Measurements from ENCODE around the gene SIGLEC15. TPM values are rescaled to one million over a fixed set of nuclear protein-coding genes. Genes with fewer than 3 reads are reported as not detected.

The SIGLEC15 gene
- total RNA-seq, 1 donor from 2014 or later, result 0.26 TPM

DNA sequence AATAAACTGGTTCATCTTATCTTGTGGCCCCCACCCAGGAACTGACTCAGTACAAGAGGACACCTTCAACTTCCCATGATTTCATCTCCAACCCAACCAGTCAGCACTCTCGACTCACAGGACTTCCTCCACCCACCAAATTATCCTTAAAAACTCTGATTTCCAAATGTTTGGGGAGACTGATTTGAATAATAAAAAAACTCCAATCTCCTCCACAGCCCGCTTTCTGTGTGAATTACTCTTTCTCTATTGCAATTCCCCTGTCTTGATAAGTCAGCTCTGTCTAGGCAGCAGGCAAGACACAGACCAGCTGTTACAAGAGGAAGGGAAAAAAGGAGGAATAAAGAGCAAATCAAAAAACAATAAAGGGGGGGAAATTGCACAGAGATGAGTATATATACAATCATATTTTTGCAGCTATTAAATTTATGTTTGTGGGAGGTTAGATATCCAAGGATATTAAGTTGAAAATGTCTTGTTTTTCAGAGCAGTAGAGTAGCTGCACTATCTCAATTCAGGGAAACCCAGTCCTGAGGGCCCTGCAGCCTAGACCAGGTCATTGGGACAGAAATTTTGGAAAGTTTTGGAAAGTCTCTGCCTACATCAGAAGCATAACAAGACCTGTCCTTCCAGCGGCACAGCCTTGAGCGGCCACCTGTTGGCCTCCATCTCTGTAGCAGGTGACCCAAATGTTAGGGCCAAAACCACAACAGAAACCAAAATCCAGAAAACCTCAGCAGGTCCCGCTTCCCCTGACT is 32.8 kb upstream of the SIGLEC15 start:
- Histone ChIP-seq H3K4me3 (ENCODE audit: low read depth, low read length) (no peak overlapping the region), H3K27me3 (ENCODE audit: control insufficient read depth, insufficient read depth, low read length) (no peaks in the 10 kb centered on the region), H3K36me3 (ENCODE audit: control insufficient read depth, insufficient read depth, low read length) (no peaks in the 10 kb centered on the region)
- DNase-seq (ENCODE audit: low read depth) (no peak), FAIRE-seq (no peak)
- TF ChIP-seq, protein P1, sequence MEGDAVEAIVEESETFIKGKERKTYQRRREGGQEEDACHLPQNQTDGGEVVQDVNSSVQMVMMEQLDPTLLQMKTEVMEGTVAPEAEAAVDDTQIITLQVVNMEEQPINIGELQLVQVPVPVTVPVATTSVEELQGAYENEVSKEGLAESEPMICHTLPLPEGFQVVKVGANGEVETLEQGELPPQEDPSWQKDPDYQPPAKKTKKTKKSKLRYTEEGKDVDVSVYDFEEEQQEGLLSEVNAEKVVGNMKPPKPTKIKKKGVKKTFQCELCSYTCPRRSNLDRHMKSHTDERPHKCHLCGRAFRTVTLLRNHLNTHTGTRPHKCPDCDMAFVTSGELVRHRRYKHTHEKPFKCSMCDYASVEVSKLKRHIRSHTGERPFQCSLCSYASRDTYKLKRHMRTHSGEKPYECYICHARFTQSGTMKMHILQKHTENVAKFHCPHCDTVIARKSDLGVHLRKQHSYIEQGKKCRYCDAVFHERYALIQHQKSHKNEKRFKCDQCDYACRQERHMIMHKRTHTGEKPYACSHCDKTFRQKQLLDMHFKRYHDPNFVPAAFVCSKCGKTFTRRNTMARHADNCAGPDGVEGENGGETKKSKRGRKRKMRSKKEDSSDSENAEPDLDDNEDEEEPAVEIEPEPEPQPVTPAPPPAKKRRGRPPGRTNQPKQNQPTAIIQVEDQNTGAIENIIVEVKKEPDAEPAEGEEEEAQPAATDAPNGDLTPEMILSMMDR (IDR thresholded peaks at IDR 0.05; ENCODE audit: insufficient read depth, low read length, severe bottlenecking), result no peak

DNA sequence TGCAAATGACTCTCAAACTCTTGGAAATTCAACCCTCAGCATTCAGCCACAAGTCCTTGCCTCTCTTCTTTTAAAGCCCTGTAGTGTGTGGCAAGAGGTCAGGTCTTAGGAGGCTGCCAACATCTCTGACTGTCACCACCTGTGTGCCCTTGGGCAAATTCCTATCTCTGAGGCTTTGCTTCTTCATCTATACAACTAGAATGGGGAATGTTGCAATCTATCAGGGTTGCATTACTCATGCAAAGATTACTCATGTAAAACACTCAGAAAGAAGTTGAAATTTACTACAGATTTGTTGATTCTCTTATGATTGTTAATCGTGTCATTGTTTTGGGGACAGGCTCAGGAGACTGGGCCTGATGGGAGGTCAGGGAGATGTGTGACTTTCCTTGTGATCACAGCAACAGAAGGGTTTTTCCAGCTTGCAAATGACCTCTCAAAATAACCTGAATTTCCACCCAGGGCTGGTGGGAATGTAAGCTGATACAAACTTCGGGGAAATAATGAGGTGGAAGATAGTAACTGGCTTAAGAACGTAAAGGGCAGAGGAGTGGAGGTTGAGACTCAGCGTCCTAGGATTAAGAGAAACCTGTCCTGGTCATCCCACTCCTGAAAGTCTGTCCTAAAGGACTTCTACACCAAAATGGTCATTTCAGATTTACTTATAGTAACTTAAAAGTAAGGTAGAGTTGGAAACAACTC is 32.1 kb upstream of the SIGLEC15 start:
- Histone ChIP-seq H3K4me3 (ENCODE audit: low read depth, low read length) (no peak overlapping the region), H3K27me3 (ENCODE audit: control insufficient read depth, insufficient read depth, low read length) (no peaks in the 10 kb centered on the region), H3K36me3 (ENCODE audit: control insufficient read depth, insufficient read depth, low read length) (no peaks in the 10 kb centered on the region)
- TF ChIP-seq, protein P1 (IDR thresholded peaks at IDR 0.05; ENCODE audit: insufficient read depth, low read length, severe bottlenecking), result no peak
- peak; percentile 100 for DNase-seq (ENCODE audit: low read depth)
- FAIRE-seq, result peak; percentile 97

DNA sequence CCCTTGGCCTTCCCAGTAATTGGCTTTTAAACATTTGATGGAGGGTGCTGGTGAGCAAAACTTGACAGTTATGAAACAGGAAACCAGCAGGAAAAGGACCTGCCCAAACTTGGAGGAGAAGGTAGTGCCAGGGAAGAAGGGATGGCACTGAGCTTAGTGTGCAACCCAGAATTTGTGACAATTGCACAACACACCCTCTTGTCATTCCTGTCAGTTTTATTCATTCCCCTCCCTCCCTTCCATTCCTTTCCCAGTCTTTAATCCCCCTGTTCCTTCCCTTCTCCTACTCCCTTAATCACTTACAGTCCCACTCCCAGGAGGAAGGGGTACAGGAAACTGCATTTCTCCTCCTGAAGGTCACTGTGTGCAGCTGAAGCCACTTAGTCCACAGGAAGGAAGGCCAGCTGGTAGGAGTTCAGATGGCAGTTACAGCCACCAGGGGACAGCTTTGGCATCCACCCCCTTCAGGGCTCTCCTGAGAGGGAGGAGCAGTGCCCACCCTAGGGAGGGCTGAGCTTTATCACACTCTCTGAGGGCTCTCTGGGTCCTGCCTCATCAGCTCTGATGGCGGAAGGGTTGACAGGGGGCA is 24.0 kb upstream of the SIGLEC15 start:
- FAIRE-seq, result peak; percentile 96

DNA sequence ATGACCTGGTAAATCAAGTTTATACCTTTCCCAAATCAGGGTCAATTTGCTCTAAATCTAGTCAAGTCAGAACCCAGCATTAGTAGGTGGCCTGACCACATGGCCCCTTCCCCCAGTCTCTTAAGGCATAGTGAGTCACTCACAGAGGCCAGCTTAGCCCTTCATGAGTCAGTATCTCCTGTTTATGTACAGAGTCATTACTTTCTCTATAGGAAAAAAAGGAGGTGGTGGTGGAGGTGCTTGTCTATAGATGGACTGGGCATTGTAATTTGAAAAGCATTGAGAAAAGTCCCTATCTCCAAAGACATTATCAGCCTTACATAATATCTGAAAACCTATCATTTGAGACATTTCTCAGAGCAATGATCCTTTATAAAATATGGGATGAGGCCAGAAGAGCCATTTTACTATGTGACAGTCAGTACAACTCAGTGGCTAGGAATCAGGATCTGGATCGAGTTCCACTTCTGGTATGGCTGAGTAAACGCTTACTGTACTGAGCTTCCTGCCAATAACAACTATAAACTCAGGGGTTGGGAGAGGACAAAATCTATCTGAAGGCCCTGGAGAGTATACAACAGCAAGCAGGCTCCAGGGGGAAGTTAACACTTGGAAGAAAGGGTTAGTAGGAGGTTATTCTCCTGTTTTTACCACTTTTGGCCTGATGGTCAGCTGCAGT is 22.5 kb upstream of the SIGLEC15 start:
- TF ChIP-seq, protein P1 (IDR thresholded peaks at IDR 0.05; ENCODE audit: insufficient read depth, low read length, severe bottlenecking), result no peak
- DNase-seq (ENCODE audit: low read depth) (peak; percentile 98), FAIRE-seq (no peak)
- no peaks in the 10 kb centered on the region for H3K36me3 ChIP-seq (ENCODE audit: control insufficient read depth, insufficient read depth, low read length)
- no peak overlapping the region for H3K4me3 ChIP-seq (ENCODE audit: low read depth, low read length)
- no peaks in the 10 kb centered on the region for H3K27me3 ChIP-seq (ENCODE audit: control insufficient read depth, insufficient read depth, low read length)

More for the DNA sequence above, 24.0 kb upstream of the SIGLEC15 start:
- no peaks in the 10 kb centered on the region for H3K36me3 ChIP-seq (ENCODE audit: control insufficient read depth, insufficient read depth, low read length)
- DNase-seq (ENCODE audit: low read depth), result peak; percentile 87
- H3K27me3 ChIP-seq (ENCODE audit: control insufficient read depth, insufficient read depth, low read length), result no peaks in the 10 kb centered on the region
- H3K4me3 ChIP-seq (ENCODE audit: low read depth, low read length), result no peak overlapping the region
- TF ChIP-seq, protein P1 (IDR thresholded peaks at IDR 0.05; ENCODE audit: insufficient read depth, low read length, severe bottlenecking), result no peak

DNA sequence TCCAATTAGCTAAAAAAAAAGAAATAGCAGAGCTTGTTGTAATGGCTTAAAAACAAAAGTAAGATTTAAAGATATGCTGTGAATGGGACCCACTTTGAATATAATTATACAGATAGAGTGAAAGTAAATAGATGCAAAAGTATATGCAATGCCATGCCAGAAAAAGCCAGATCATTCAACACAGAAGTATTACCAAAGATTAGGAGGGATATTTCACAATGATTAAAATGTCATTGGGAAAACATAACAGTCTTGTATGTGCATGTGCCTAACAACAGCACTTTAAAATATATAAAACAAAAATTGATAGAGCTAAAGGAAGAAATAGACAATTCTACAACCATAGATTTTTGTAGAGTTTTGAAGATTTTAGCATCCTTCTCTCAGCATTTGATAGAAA is 19.9 kb upstream of the SIGLEC15 start:
- no peak overlapping the region for H3K4me3 ChIP-seq (ENCODE audit: low read depth, low read length)
- TF ChIP-seq, protein P1 (IDR thresholded peaks at IDR 0.05; ENCODE audit: insufficient read depth, low read length, severe bottlenecking), result no peak
- no peaks in the 10 kb centered on the region for H3K27me3 ChIP-seq (ENCODE audit: control insufficient read depth, insufficient read depth, low read length)
- no peaks in the 10 kb centered on the region for H3K36me3 ChIP-seq (ENCODE audit: control insufficient read depth, insufficient read depth, low read length)
- peak; percentile 71 for DNase-seq (ENCODE audit: low read depth)
- no peak for FAIRE-seq

All from bronchial epithelial cell (primary cell).